ENCODE results near the gene IQCH. TPM values are rescaled to one million over a fixed set of nuclear protein-coding genes. Genes with fewer than 3 reads are reported as not detected.
"Not testable (repeated sequence)": the region's sequence is repeated elsewhere in the genome, so short reads cannot be mapped to it uniquely, and the experiment has no call there.

Gene IQCH
- total RNA-seq, 2 experiments from 2014 or later = 1.2 to 1.7 TPM

GRCh38 chr15:67242708-67243111 lies 11.9 kb upstream of the IQCH start:
- Mint-ChIP-seq H3K27me3 (no peaks in the 10 kb centered on the region), H3K27ac (no peak overlapping the region), H3K9me3 (peaks cover 7% of the 10 kb centered on the region), H3K4me1 (ENCODE audit: low read depth) (peaks cover 65% of the 10 kb centered on the region), H3K36me3 (ENCODE audit: low read depth) (peaks cover 31% of the 10 kb centered on the region), H3K4me3 (no peak overlapping the region)
- intact Hi-C loops (cut with micrococcal nuclease) = no loop called here
- TF ChIP-seq CTCF (IDR thresholded peaks at IDR 0.05) = no peak
- ATAC-seq (peak; percentile 6), DNase-seq (no peak)
- ChIA-PET CTCF (interaction anchor here (0.9 kb wide), 1 partner anchor 160 kb away, joined by 3 read pairs; no protein-coding TSS in a partner anchor), POLR2A (no interaction called here)

GRCh38 chr15:67244971-67245478 lies 9.6 kb upstream of the IQCH start:
- CTCF ChIA-PET = no interaction called here
- no peak overlapping the region for H3K4me3 Mint-ChIP-seq
- no peaks in the 10 kb centered on the region for H3K27me3 Mint-ChIP-seq
- peaks cover 39% of the 10 kb centered on the region for H3K36me3 Mint-ChIP-seq (ENCODE audit: low read depth)
- intact Hi-C loops (cut with micrococcal nuclease) = no loop called here
- no peak for TF ChIP-seq CTCF (IDR thresholded peaks at IDR 0.05)
- DNase-seq (no peak), ATAC-seq (no peak)
- no peak overlapping the region for H3K27ac Mint-ChIP-seq
- POLR2A ChIA-PET = no interaction called here
- peaks cover 7% of the 10 kb centered on the region for H3K9me3 Mint-ChIP-seq
- peaks cover 68% of the 10 kb centered on the region for H3K4me1 Mint-ChIP-seq (ENCODE audit: low read depth)

- H3K27ac Mint-ChIP-seq; CTCF ChIA-PET; H3K9me3 Mint-ChIP-seq; POLR2A ChIA-PET; intact Hi-C loops (cut with micrococcal nuclease); H3K27me3 Mint-ChIP-seq; ATAC-seq; H3K4me3 Mint-ChIP-seq: not testable (repeated sequence)
- Mint-ChIP-seq H3K4me1 (ENCODE audit: low read depth) (peaks cover 57% of the 10 kb centered on the region), H3K36me3 (ENCODE audit: low read depth) (peaks cover 44% of the 10 kb centered on the region)
- DNase-seq = peak; percentile 15
These were observed 8.0 kb upstream of the IQCH start for GRCh38 chr15:67246606-67247005.

- DNase-seq = no peak
- H3K4me1 Mint-ChIP-seq (ENCODE audit: low read depth) = peaks cover 58% of the 10 kb centered on the region
- H3K27ac Mint-ChIP-seq = no peak overlapping the region
- H3K27me3 Mint-ChIP-seq = no peaks in the 10 kb centered on the region
- TF ChIP-seq CTCF (IDR thresholded peaks at IDR 0.05) = no peak
- intact Hi-C loops (cut with micrococcal nuclease) = no loop called here
- ATAC-seq = no peak
- peaks cover 7% of the 10 kb centered on the region for H3K9me3 Mint-ChIP-seq
- peaks cover 44% of the 10 kb centered on the region for H3K36me3 Mint-ChIP-seq (ENCODE audit: low read depth)
- H3K4me3 Mint-ChIP-seq = no peak overlapping the region
- POLR2A ChIA-PET = interaction anchor here (0.7 kb wide), 1 partner anchor 629 kb away, joined by 3 read pairs; no protein-coding TSS in a partner anchor
- CTCF ChIA-PET = interaction anchor here (1.2 to 3.5 kb wide), 2 partner anchors 8 to 219 kb away, joined by 3 to 14 read pairs; no protein-coding TSS in a partner anchor
These were observed 6.5 kb upstream of the IQCH start for GRCh38 chr15:67248011-67248505.

GRCh38 chr15:67249830-67250229 lies 4.8 kb upstream of the IQCH start:
- H3K9me3 Mint-ChIP-seq = peaks cover 7% of the 10 kb centered on the region
- no peak for DNase-seq
- intact Hi-C loops (cut with micrococcal nuclease) = loop anchor here (10.0 kb wide), 1 partner anchor 145 kb away; no protein-coding TSS in a partner anchor
- ATAC-seq = no peak
- peaks cover 50% of the 10 kb centered on the region for H3K4me1 Mint-ChIP-seq (ENCODE audit: low read depth)
- TF ChIP-seq CTCF (IDR thresholded peaks at IDR 0.05) = no peak
- no peak overlapping the region for H3K4me3 Mint-ChIP-seq
- peaks cover 41% of the 10 kb centered on the region for H3K36me3 Mint-ChIP-seq (ENCODE audit: low read depth)
- ChIA-PET POLR2A (interaction anchor here (1.0 kb wide), 1 partner anchor 9 kb away, joined by 4 read pairs; no protein-coding TSS in a partner anchor), CTCF (interaction anchor here (3.5 kb wide), 1 partner anchor 10 kb away, joined by 14 read pairs; no protein-coding TSS in a partner anchor)
- no peak overlapping the region for H3K27ac Mint-ChIP-seq
- H3K27me3 Mint-ChIP-seq = no peaks in the 10 kb centered on the region
